Adipose tissue (tissue), 3 donors: ENCODE results near the gene WWTR1. TPM values are rescaled to one million over a fixed set of nuclear protein-coding genes. Genes with fewer than 3 reads are reported as not detected.

Source experiments
- H3K27ac ChIP-seq: one replicate; pipeline ENCODE4 v1.5.1; 2013; ENCODE audit warnings: low read depth, low read length
- WGBS, 3 donors: extraction: QIAGEN DNeasy Blood & Tissue Kit; methylation state at CpG; one replicate each; pipeline ENCODE4 v1.1.7; 2013; 5-methylcytosine and 5-hydroxymethylcytosine counted together
- polyA plus RNA-seq, 3 donors: library from polyadenylated mRNA; stranded (reverse); fragments of 200-250 nt; gene quantifications; one replicate each; pipeline ENCODE4 v1.2.3, GENCODE V29; 2013
- donor health status: healthy with polysubstance abuse.
- donor health status: Bipolar disorder and iron deficiency.
- donor health status: healthy.

WWTR1 gene
- polyA plus RNA-seq, 3 donors, result 14.3 to 74.1 (median 46.8) TPM

GRCh38 chr3:149473357-149474249 is 184.2 kb downstream of the WWTR1 start:
- H3K27ac ChIP-seq, result no peak overlapping the region
- WGBS, 3 donors, result 44 to 62% (median 56%) methylated on average over 7 of the region's 7 CpGs

- 41 to 58% (median 48%) methylated on average over 2 of the region's 2 CpGs for WGBS, 3 donors
- no peak overlapping the region for H3K27ac ChIP-seq
These were observed 185.6 kb downstream of the WWTR1 start for GRCh38 chr3:149472030-149472797.

- WGBS, 3 donors, result 53 to 77% (median 57%) methylated on average over 3 of the region's 3 CpGs
- H3K27ac ChIP-seq, result no peak overlapping the region
These were observed 187.4 kb downstream of the WWTR1 start for GRCh38 chr3:149470381-149470780.

GRCh38 chr3:149468504-149469212 is 189.2 kb downstream of the WWTR1 start:
- 35 to 93% (median 91%) methylated on average over 2 of the region's 2 CpGs for WGBS, 3 donors

More at GRCh38 chr3:149468504-149469212, 189.2 kb downstream of the WWTR1 start:
- H3K27ac ChIP-seq, result no peak overlapping the region

Other genes with a start within 250 kb of the WWTR1 start
- gene TM4SF4, start 183.3 kb downstream of the WWTR1 start, polyA plus RNA-seq, result 10 to 100 TPM in 1 of 3 donors, 1 to 10 TPM in 1, under 1 TPM in 1; 0.34 to 87.6 (median 2.5) TPM
- 10 to 100 TPM in 2 of 3 donors, 1 to 10 TPM in 1; 6.6 to 13.3 (median 12.8) TPM for gene COMMD2, start 94.5 kb upstream of the WWTR1 start, polyA plus RNA-seq
- gene ANKUB1, start 134.5 kb upstream of the WWTR1 start, polyA plus RNA-seq, result under 1 TPM in 1 of 3 donors, not detected in 2; 0.03 TPM
- 10 to 100 TPM; 31.6 to 48.0 (median 43.0) TPM for gene RNF13, start 155.2 kb upstream of the WWTR1 start, polyA plus RNA-seq